ENCODE results near the gene SYDE2. TPM values are rescaled to one million over a fixed set of nuclear protein-coding genes. Genes with fewer than 3 reads are reported as not detected.
"Not testable (repeated sequence)": the region's sequence is repeated elsewhere in the genome, so short reads cannot be mapped to it uniquely, and the experiment has no call there.

The SYDE2 gene, protein sequence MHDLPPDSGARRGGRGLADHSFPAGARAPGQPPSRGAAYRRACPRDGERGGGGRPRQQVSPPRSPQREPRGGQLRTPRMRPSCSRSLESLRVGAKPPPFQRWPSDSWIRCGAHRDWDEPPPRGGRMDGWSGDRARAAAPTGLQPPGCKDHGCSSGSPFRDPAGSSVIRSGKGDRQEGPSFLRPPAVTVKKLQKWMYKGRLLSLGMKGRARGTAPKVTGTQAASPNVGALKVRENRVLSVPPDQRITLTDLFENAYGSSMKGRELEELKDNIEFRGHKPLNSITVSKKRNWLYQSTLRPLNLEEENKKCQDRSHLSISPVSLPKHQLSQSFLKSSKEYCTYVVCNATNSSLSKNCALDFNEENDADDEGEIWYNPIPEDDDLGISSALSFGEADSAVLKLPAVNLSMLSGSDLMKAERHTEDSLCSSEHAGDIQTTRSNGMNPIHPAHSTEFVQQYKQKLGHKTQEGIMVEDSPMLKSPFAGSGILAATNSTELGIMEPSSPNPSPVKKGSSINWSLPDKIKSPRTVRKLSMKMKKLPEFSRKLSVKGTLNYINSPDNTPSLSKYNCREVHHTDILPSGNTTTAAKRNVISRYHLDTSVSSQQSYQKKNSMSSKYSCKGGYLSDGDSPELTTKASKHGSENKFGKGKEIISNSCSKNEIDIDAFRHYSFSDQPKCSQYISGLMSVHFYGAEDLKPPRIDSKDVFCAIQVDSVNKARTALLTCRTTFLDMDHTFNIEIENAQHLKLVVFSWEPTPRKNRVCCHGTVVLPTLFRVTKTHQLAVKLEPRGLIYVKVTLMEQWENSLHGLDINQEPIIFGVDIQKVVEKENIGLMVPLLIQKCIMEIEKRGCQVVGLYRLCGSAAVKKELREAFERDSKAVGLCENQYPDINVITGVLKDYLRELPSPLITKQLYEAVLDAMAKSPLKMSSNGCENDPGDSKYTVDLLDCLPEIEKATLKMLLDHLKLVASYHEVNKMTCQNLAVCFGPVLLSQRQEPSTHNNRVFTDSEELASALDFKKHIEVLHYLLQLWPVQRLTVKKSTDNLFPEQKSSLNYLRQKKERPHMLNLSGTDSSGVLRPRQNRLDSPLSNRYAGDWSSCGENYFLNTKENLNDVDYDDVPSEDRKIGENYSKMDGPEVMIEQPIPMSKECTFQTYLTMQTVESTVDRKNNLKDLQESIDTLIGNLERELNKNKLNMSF
- 3.7 TPM for polyA plus RNA-seq (ENCODE audit: insufficient read length)

DNA sequence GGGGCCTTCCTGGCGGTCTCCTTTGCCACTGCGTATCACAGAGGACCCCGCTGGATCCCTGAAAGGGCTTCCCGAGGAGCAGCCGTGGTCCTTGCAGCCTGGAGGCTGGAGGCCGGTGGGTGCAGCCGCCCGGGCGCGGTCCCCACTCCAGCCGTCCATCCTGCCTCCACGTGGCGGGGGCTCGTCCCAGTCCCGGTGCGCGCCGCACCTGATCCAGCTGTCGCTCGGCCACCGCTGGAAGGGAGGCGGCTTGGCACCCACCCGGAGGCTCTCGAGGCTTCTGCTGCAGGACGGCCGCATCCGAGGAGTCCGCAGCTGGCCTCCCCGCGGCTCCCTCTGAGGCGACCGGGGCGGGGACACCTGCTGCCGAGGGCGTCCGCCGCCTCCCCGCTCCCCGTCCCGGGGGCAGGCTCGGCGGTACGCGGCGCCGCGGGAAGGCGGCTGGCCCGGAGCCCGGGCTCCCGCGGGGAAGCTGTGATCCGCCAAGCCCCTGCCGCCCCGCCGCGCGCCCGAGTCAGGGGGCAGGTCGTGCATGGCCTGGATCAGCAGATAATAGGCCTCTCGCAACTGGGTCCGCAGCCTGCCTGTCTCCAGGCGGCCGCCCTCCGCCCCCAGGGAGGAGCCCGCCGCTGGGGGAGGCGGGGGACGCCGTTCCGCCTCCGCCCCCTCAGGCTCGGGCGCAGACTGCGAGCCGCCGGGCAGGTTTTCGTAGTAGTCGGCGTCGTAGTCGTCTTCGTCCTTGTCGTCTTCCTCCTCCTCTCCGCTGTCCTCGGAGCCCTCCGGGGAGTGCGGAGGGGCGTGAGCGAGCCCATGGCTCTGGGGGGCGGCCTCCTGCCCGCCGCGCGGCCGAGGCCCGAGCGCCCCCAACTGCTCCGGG lies at the start of gene SYDE2:
Gene SYDE2 (minus strand): TSS at position 554 of the 877 bp plus-strand sequence. CDS start 20 bp downstream, at position 534.
- DNase-seq (ENCODE audit: low read depth), result no peak

DNA sequence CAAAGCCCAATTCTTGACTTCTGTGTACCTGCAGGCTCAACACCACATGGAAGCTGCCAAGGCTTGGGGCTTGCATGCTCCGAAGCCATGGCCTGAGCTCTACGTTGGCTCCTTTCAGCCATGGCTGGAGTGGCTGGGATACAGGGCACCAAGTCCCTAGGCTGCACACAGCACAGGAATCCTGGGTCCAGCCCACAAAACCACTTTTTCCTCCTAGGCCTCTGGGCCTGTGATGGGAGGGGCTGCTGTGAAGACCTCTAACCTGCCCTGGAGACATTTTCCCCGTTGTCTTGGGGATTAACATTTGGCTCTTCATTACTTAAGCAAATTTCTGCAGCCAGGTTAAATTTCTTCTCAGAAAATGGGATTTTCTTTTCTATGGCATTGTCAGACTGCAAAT lies 48.2 kb upstream of the SYDE2 start:
- DNase-seq (ENCODE audit: low read depth), result not testable (repeated sequence)

DNA sequence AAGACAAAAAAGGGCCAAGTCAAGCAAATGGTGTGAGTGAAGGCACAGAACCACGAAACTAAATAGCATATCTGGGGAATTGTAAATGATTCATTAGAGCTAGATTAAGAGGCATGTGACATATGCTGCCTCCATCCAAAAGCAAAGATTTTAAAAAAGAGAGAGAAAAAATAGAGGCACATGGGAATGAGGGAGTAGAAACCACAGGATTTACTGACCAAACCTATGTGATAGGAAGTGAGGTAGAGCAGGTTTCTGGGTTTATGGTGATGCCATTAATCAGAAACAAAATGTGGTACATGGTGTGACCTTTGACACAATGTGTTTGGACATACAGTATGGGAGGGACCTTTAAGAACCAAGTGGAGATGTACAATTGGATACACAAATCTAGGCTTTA lies 45.1 kb upstream of the SYDE2 start:
- no peak for DNase-seq (ENCODE audit: low read depth)

DNA sequence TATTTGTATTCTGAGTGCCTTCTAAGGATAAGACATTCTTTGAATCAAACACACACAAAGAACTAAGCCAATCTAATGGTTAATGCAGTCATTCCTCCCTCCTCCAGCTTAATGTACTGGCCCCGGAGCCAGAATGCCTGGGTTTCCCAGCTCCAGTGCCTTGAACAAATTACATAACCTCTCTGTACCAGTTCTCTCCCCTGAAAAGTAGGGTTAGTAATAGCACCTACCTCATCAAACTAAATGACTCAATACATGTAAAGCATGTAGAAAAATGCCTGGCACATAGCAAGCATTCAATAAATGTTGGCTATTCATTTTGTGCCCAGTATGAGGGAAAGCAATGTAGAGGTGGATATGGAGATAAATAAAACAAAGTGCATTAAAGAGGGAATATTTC lies 44.6 kb upstream of the SYDE2 start:
- no peak for DNase-seq (ENCODE audit: low read depth)

DNA sequence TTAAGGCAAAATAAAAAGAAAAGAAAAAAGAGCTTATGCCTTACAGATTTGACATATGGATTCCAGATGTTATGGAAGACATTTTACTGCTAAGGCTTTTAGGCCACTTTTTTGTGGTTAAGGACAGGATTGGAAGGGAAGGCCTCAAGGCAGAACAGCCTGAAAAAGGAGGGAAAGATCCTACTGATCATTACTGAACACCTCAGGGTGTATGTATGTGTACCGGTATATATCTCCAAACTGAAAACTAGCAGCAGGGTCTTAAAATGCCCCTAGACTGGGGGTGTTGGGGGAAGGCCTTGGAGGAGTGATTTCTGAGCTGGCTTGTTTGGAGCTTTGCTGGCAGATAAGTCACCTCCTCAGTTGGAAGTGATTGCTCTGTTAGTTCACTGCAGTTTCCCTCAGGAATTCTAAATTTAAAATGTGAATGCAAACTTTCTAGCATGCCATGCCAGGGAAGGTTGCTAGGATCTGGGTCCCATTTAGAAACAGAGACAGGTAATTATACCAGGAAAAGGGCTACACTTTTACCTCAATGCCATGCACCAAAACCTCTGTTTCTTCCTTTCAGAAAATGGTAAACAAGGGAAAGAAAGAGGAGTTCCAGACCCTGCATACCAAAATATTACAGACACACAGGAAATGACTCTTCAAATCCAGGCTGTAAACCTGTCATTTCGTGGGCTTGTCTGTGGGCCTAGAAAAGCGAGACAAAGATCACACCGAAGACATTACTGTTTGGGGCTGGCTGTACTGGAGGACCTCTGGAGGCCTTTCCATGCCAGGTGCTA lies 43.6 kb upstream of the SYDE2 start:
- no peak for DNase-seq (ENCODE audit: low read depth)

DNA sequence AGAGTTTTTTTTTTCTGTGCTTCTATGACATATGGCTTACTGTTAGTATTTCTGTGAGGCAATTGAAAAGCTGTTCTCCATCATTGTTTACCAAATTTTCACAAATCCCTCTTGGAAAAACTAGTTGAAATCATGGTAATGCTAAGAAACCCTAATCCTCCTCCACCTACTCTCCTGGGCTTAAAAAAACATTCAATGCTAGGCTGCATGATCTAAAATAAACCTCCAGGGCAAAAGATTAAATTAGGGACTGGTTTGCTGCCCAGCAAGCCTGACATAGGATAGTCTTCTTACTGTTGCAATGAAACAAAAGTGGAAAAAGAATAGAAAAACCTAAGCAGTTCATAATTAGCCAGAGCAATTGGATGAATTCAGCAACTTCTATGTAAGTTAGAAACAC lies 42.6 kb upstream of the SYDE2 start:
- no peak for DNase-seq (ENCODE audit: low read depth)

DNA sequence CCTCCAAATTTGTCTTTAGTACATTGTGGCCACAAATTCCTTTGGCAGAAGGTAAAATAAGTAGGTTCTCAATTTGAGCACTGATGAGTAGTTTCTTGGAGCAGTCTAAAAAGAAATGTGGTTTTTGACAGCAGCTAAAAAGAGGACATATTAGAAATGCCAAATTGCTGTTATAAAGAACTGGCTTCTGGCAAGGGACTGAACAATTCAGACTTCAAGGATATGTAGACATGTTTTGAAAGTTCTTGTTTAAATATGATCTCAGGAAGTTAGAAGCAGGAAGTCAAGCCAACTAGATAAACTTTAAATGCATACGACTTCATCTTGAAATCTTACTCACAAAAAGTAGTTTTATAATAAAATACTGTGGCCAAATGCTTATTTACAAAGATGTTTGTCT lies 39.8 kb upstream of the SYDE2 start:
- no peak for DNase-seq (ENCODE audit: low read depth)

DNA sequence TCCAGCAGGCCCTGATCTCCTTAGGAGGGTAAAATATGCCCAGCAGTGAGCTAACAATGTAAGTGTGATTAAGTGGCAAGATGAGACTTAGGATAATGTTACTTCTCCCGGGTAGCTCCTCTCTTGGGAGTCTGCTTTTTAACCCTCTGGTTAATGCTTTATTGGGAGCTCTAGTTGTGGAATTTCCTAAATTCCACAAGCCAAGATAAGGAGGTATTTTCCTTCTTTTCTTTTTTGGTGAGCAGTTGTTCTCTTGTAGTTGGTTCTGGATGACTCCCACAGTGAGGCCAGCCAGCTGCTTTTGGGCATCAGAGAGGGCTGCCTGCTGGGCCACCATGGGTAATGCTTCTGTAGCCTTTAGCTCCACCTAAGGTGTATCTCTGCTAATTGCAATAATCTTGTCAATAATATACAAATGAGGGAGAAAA lies 39.4 kb upstream of the SYDE2 start:
- DNase-seq (ENCODE audit: low read depth), result no peak

DNA sequence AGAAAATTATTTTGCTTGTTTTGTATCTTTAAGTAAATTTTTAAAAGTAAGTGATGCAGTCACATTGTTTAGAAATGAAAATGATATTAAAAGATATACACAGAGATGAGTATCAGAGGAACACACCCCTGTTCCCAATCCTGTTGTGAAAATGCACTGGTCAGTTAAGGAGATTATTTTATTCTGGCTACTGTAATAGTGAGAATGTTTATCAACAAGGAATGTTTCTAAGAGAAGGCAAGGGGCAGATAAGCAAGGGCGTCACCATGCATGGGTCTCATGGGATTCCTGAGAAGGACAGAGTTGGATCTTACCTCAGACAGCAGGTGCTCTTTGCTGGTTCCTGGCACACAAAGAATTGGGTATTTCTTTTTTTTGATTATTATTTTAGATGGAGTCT lies 36.8 kb upstream of the SYDE2 start:
- no peak for DNase-seq (ENCODE audit: low read depth)

DNA sequence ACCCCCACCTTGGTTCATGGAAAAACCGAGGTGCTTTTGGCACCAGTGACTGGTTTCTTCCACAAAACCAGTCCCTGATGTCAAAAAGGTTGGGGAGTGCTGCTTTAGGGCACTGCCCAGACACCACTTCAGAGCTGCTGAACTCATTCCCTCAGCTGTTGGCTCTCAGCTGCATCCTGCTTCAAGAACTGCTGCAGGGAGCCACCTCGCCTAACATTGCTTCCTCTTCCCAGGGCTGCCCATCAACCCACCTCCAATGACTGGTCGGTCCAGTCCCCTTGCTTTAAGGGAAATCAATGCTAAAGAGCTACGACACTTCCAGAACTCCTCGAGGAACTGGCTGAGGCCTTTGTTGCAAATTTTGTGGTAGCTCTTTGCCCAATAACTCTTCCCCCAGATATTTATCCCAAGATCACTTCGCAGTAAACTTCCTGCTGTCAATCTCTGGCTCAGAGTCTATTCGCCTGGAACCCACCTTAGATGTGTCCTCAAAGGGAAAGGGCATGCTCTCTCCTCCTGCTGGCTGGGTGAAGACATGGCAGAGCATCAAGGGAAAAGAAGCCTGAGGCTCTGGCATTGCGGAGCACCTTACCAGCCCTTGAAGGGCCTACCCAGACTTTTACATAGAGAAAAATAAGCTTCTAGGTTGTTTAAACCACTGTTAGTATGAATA lies 29.6 kb upstream of the SYDE2 start:
- no peak for DNase-seq (ENCODE audit: low read depth)

DNA sequence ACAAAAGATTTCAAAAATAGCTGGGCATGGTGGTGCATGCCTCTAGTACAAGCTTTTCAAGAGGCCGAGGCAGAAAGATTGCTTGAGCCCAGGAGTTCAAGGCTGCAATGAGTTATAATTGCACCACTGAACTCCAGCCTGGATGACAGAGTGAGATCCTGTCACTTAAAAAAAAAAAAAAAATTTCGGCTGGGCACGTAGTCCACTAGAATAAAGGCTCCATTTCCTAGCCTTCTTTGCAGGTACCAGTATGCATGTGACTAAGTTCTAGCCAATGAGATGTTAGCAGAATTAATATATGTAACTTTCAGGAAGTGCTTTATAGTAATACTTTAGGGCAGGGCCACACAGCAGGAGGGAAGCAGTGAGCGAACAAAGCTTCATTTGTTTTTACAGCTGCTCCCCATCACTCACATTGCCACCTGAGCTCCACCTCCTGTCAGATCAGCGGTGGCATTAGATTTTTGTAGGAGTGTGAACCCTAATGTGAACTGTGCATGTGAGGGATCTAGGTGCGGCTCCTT lies 28.8 kb upstream of the SYDE2 start:
- no peak for DNase-seq (ENCODE audit: low read depth)

DNA sequence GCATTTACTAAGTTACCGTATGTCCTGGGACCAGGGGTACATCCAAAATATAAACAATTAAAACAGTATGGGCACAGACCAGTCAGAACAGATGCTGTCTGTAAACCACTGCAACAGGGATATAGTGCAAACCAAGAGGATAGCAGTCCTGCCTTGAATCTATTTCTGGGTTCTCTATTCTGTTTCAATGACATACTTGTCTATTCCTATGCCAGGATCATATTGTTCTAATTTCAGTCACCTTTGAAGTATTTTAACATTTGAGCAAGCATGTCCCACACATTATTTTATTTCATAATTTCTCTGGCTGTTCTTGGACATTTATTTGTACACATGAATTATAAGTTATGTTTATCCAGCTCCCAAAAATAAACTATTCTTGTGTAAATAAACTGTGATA lies 28.2 kb upstream of the SYDE2 start:
- no peak for DNase-seq (ENCODE audit: low read depth)

DNA sequence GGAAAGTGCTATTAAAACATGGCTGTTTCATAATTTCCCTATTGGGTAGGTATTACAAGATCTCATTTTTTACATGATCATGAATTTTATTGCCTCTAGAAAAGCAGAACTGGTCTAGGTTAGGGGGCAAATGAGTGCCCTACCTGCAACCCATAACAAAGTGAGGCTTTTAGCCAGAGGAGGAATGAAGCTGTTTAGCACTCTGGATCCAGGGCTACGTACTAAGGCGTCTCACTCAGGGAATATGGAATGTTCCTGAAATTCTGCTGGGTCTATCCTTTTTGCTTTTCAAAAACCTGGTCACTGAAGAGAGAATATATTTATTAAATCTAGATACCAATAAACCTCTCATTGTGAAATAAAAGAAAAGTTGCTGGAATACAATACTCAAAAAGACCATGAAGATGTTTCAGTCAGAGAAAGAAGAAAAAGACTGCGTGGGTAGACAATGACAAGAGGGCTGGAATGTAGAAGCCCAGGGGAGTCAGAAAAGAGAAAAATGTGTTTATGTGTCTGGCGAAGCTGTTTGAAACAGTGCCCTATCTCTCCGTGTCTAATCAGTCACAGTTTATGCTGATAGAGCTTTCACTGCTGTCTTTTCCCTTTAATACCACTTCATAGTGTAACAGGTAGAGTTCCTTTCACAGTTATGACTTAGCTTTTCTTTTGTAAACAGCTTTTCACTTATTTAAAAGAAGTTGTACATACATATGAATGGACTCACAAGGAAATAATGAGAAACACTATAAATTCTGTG lies 25.0 kb upstream of the SYDE2 start:
- no peak for DNase-seq (ENCODE audit: low read depth)

DNA sequence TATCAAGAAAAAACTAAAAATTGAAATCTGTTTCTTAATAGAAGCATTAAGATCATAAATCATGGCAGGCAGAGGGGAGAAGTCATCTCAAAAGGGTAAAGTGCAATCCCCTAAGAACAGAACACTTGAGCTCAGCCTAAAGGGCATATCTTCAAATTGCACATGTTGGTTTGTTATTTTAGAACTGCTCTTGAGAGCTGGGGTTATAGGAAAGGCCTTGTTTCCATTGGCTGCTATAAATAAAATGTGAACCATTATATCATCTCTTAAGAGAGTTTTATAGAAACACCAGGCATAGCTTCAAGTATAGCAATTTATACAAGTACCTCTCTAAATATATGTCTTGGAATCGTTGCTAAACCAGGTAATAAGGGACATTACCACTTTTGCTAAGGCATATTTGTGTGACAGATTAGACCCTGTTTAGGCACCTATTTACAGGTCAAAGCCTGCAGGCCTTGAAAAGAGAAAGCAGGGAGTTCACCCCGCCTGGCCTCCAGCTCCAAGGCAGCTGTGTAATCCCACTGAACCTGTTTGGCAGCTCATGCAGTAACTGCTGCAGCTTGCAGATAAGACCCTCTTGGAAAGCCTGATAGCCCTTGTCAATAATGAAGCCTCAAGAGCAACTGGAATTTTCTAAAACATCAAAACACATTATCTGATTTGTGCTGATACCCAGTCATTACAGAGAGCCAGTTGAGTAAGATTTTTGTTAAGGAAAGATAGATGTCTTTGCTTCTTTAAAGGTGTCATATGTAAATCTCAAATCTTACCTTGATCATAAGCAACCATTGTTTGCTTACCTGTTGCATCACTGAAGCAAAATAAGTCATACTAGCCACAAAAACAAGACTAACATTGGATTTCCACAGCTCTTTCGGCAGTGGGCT lies 24.2 kb upstream of the SYDE2 start:
- no peak for DNase-seq (ENCODE audit: low read depth)

DNA sequence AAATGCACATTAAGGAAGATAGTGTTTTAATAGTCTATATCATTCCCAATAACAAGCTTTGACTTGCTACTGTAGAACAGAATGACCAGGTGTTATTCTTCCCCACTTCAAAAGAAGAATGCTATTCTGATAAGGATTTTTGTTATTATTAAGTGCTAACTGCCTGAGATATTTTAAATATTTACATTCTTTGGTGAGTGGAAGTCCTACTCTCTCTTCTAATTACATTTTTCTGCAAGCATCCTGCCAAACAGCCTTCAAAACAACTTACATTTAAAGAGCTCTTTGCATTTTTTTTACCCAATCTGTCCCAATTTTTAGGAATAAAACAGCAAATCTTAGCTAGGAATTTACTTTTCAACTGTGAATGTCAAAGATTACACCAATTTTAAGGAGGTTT lies 23.5 kb upstream of the SYDE2 start:
- no peak for DNase-seq (ENCODE audit: low read depth)

DNA sequence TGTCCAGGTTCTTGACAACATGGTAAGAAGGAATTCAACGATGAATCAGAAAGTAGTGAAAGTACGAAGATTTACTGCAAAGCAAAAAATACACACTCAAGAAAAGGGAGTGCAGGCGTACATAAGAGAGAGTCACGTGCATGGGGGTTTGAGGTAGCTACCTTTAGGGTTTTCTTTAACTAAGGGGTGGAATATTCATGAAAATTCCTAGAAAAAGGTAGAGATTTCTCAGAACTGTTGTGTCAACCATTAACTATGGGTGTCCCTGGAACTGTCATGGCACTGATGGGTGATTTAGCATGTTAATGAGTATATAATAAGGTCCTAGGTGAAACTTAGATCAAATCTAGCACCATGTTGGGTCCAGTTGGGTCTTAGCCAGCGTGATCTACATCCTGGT lies 22.5 kb upstream of the SYDE2 start:
- DNase-seq (ENCODE audit: low read depth), result no peak

DNA sequence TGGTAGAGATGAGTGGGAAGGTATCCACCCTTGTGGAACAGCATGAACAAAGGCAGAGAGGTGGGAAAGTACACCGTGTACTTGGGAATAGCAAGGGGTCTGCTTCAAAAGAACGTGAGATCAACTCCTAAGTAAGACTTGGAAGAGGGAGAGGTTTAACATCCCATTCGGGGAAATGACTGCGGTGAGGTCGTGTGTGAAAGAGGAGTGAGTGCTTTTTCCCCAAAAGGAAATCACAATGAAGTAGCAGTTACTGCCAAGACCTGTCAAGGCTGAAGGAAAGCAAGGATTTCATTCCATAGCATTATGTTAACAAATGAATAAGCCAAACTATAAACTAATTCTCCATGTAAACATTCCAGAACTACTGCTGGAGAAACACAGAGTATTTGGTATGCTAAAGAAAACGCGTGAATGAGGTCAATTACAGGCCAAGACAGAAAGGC lies 20.0 kb upstream of the SYDE2 start:
- DNase-seq (ENCODE audit: low read depth), result no peak

All from forelimb muscle (tissue), 1 donor.